Colon (tissue), 2 donors: Measurements from ENCODE around the gene APOA1.

Source experiments
- FAIRE-seq: peaks from 2 replicates; lab custom pipeline; 2012; peaks lifted over from hg19 to GRCh38; lab: Jason Lieb, UNC
- donor health status: control.
- donor health status: control.

Gene APOA1

GRCh38 chr11:116837231-116838091 lies at the start of gene APOA1:
Gene APOA1, minus strand, starts transcription at chr11:116837622. Its CDS starts 235 bp downstream, at chr11:116837387.
- FAIRE-seq = no peak

GRCh38 chr11:116885951-116886655 lies 48.7 kb upstream of the APOA1 start:
- FAIRE-seq = no peak

GRCh38 chr11:116882386-116882785 lies 45.0 kb upstream of the APOA1 start:
- no peak for FAIRE-seq

- no peak for FAIRE-seq
Measured at GRCh38 chr11:116881143-116881542, 43.7 kb upstream of the APOA1 start.

GRCh38 chr11:116879800-116880625 lies 42.6 kb upstream of the APOA1 start:
- FAIRE-seq = peak; percentile 78

GRCh38 chr11:116876656-116877055 lies 39.2 kb upstream of the APOA1 start:
- FAIRE-seq = no peak

GRCh38 chr11:116875194-116875593 lies 37.8 kb upstream of the APOA1 start:
- no peak for FAIRE-seq

GRCh38 chr11:116874251-116874650 lies 36.8 kb upstream of the APOA1 start:
- no peak for FAIRE-seq

- FAIRE-seq = no peak
Measured at GRCh38 chr11:116873381-116873780, 36.0 kb upstream of the APOA1 start.

- FAIRE-seq = no peak
Measured at GRCh38 chr11:116871248-116871647, 33.8 kb upstream of the APOA1 start.

GRCh38 chr11:116870054-116870453 lies 32.6 kb upstream of the APOA1 start:
- no peak for FAIRE-seq

- FAIRE-seq = no peak
Measured at GRCh38 chr11:116869610-116870009, 32.2 kb upstream of the APOA1 start.

- FAIRE-seq = no peak
Measured at GRCh38 chr11:116868066-116868465, 30.6 kb upstream of the APOA1 start.

GRCh38 chr11:116867619-116868018 lies 30.2 kb upstream of the APOA1 start:
- no peak for FAIRE-seq

- no peak for FAIRE-seq
Measured at GRCh38 chr11:116866804-116867455, 29.5 kb upstream of the APOA1 start.

GRCh38 chr11:116865696-116866095 lies 28.3 kb upstream of the APOA1 start:
- no peak for FAIRE-seq

- FAIRE-seq = no peak
Measured at GRCh38 chr11:116864531-116864930, 27.1 kb upstream of the APOA1 start.

- no peak for FAIRE-seq
Measured at GRCh38 chr11:116862951-116863350, 25.5 kb upstream of the APOA1 start.

GRCh38 chr11:116862185-116862584 lies 24.8 kb upstream of the APOA1 start:
- no peak for FAIRE-seq

GRCh38 chr11:116861539-116861938 lies 24.1 kb upstream of the APOA1 start:
- no peak for FAIRE-seq

- no peak for FAIRE-seq
Measured at GRCh38 chr11:116860303-116860702, 22.9 kb upstream of the APOA1 start.

- no peak for FAIRE-seq
Measured at GRCh38 chr11:116859175-116859574, 21.8 kb upstream of the APOA1 start.
